ENCODE results near the gene RAD9A.
"Not testable (repeated sequence)": the region's sequence is repeated elsewhere in the genome, so short reads cannot be mapped to it uniquely, and the experiment has no call there.

The RAD9A gene

DNA sequence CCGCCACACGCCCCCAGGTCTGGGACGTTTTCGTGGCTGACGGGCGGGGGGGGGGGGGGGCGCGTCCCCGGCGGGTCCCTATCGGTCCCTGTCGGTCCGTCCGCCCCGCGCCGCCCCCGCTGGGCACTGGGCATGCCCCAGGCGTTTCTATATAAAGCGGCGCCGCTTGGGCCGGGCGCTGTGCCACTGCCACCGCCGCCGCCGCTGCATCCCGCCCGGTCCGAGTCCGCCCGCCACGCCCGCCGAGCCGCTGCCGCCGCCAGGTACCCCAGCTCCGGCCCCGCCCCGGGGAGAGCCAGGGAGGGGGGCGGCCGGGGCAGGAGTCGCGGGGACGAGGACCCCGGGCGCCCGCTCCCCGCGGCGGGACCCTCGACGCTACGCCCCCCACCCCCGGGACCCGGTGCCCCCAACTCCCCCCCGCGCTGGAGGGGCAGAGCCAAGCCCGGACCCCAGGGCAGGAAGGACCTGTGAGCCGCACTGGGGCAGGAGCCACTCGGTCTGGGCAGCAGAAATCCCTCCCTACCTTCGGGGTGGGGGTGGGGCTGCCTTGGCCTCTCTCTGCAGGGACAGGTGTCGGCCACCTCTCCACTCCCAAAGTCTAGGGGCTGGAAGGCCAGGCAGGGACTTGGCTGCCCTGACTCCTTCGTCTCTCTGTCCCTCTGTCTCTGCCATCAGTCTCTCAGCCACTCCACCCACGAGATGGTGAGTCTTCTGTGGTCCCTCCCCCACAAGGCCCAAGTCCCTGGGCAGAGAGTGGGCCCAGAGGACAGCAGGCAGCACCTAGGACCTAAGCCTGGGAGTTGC lies 23.9 kb downstream of the RAD9A start, which contains the start of gene CARNS1:
TSS of gene CARNS1 (plus strand) at position 178 of the 804 bp plus-strand sequence. CDS start at position 700, 522 bp downstream.
- Mint-ChIP-seq H3K4me1 (ENCODE audit: low read depth) (peaks cover 76% of the 10 kb centered on the region), H3K27me3 (no peaks in the 10 kb centered on the region), H3K9me3 (no peaks in the 10 kb centered on the region), H3K27ac (peak within 1 kb of the TSS; percentile 70), H3K4me3 (peak within 1 kb of the TSS; percentile 73), H3K36me3 (ENCODE audit: low read depth) (no peaks in the 10 kb centered on the region)

GRCh38 chr11:67416416-67417335 lies 24.9 kb downstream of the RAD9A start:
- Mint-ChIP-seq H3K4me3 (peak overlapping the region; percentile 72), H3K27ac (peak overlapping the region; percentile 70), H3K9me3 (no peaks in the 10 kb centered on the region), H3K4me1 (ENCODE audit: low read depth) (peaks cover 71% of the 10 kb centered on the region), H3K27me3 (no peaks in the 10 kb centered on the region), H3K36me3 (ENCODE audit: low read depth) (no peaks in the 10 kb centered on the region)

GRCh38 chr11:67417425-67417824 lies 25.6 kb downstream of the RAD9A start:
- Mint-ChIP-seq H3K36me3 (ENCODE audit: low read depth) (no peaks in the 10 kb centered on the region), H3K4me1 (ENCODE audit: low read depth) (peaks cover 63% of the 10 kb centered on the region), H3K9me3 (no peaks in the 10 kb centered on the region), H3K27me3 (no peaks in the 10 kb centered on the region), H3K27ac (no peak overlapping the region), H3K4me3 (peak overlapping the region; percentile 55)

DNA sequence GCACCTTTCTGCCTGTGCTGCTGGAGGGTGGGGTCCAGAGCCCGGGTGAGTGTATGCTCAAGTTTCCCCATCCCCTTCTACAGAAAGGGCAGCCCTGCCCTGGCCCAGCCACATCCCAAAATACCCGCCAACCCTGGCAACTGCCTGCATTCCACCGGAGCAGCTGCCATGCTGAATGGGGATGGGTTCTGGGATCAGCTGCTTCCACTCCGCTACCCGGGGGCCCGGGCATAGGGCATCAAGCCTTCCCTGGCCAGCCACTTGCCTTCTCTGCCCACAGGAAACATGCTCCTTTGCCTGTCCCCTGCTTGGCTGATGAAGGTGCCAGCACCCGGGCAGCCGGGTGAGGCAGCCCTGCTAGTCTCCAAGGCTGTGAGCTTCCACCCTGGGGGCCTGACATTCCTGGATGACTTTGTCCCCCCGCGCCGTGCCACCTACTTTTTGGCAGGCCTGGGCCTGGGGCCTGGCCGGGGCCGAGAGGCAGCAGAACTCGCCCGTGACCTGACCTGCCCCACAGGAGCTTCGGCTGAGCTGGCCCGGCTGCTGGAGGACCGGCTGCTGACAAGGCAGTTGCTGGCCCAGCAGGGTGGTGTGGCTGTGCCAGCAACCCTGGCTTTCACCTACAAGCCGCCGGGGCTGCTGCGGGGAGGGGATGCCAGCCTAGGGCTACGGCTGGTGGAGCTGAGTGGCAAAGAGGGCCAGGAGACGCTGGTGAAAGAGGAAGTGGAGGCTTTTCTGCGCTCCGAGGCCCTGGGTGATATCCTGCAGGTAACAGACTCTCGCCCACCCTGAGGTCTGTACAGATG lies 26.9 kb downstream of the RAD9A start:
- H3K27ac Mint-ChIP-seq, result peak overlapping the region; percentile 63
- H3K4me3 Mint-ChIP-seq, result peak overlapping the region; percentile 83
- peaks cover 51% of the 10 kb centered on the region for H3K4me1 Mint-ChIP-seq (ENCODE audit: low read depth)
- H3K27me3 Mint-ChIP-seq, result no peaks in the 10 kb centered on the region
- H3K9me3 Mint-ChIP-seq, result no peaks in the 10 kb centered on the region
- H3K36me3 Mint-ChIP-seq (ENCODE audit: low read depth), result no peaks in the 10 kb centered on the region

GRCh38 chr11:67419325-67420049 lies 27.7 kb downstream of the RAD9A start:
- no peaks in the 10 kb centered on the region for H3K9me3 Mint-ChIP-seq
- no peaks in the 10 kb centered on the region for H3K36me3 Mint-ChIP-seq (ENCODE audit: low read depth)
- peaks cover 51% of the 10 kb centered on the region for H3K4me1 Mint-ChIP-seq (ENCODE audit: low read depth)
- peak overlapping the region; percentile 83 for H3K4me3 Mint-ChIP-seq
- no peaks in the 10 kb centered on the region for H3K27me3 Mint-ChIP-seq
- peak overlapping the region; percentile 92 for H3K27ac Mint-ChIP-seq

DNA sequence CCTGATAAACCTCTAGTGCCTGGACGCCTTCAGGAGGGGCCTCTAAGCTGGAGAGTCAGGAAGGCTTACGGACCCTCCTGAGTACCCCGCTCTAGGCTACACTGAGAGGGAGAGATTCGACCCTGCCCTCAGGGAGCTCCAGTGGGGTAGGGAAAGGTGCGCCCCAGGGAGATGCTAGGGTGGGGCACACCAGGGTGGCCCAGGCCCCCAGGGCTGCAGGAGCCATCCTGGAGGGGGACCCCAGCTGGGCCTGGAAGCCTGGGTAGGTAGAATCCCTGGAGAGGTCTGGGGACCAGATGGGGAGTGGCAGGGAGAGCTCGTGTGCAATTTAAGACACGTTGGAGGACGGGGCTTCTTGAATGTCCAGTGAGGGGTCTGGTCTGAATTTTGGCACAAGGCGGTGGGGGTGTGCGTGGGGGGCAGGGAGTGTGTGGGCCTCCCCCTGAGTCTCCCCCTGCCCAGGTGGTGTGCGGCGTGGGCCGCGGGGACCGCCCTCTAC lies 28.4 kb downstream of the RAD9A start:
- Mint-ChIP-seq H3K4me3 (peak overlapping the region; percentile 83), H3K4me1 (ENCODE audit: low read depth) (peaks cover 46% of the 10 kb centered on the region), H3K9me3 (no peaks in the 10 kb centered on the region), H3K27ac (peak overlapping the region; percentile 92), H3K36me3 (ENCODE audit: low read depth) (no peaks in the 10 kb centered on the region), H3K27me3 (no peaks in the 10 kb centered on the region)

- Mint-ChIP-seq H3K27ac (peak overlapping the region; percentile 92), H3K4me3 (peak overlapping the region; percentile 83), H3K36me3 (ENCODE audit: low read depth) (no peaks in the 10 kb centered on the region), H3K9me3 (no peaks in the 10 kb centered on the region), H3K27me3 (no peaks in the 10 kb centered on the region), H3K4me1 (ENCODE audit: low read depth) (peaks cover 44% of the 10 kb centered on the region)
These were observed 29.1 kb downstream of the RAD9A start for GRCh38 chr11:67420646-67421429.

DNA sequence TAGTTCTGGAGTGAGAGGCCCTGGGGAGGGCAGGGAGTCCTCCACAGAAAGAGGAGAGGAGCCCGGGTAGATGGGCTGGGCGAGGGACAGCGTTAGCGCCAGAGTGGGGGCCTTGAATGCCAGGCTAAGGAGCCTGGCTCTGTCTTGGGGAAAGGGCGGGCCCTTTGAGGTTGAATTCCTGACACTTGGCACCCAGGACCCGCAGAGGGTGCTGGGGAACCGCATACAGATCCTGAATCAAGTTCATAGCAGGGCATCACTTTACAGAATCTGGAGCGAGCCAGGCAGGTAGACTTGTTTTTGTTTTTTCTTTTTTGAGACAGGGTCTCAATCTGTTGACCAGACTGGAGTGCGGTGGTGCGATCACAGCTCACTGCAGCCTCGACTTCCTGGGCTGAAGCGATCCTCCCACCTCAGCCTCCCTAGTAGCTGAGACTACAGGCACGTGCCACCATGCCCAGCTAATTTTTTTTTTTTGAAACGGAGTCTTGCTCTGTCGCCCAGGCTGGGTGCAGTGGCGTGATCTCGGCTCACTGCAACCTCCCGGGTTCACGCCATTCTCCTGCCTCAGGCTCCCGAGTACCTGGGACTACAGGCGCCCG lies 29.7 kb downstream of the RAD9A start:
- H3K27me3 Mint-ChIP-seq, result no peaks in the 10 kb centered on the region
- H3K9me3 Mint-ChIP-seq, result no peaks in the 10 kb centered on the region
- peak overlapping the region; percentile 81 for H3K27ac Mint-ChIP-seq
- H3K4me3 Mint-ChIP-seq, result peak overlapping the region; percentile 70
- H3K36me3 Mint-ChIP-seq (ENCODE audit: low read depth), result no peaks in the 10 kb centered on the region
- peaks cover 37% of the 10 kb centered on the region for H3K4me1 Mint-ChIP-seq (ENCODE audit: low read depth)

DNA sequence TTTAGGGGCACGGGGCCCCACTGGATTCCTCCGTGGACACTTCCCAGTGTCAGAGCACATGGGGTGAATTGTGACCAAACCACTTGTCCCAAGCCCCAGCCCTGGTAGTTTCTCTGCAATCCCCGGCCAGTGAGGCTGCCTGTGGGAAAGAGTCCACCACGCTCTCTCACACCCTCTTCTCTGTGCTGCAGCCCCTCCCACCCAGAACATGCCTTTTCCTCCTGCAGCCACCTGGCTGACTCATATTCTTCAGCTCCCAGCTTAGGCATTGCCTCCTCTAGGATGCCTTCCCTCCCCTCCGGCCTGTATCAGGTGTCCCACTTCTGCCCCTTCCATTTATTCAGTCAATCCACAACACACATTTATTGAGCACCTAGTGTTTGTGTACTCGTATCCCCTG lies 31.1 kb downstream of the RAD9A start:
- no peaks in the 10 kb centered on the region for H3K27me3 Mint-ChIP-seq
- H3K4me1 Mint-ChIP-seq (ENCODE audit: low read depth), result peaks cover 34% of the 10 kb centered on the region
- H3K27ac Mint-ChIP-seq, result no peak overlapping the region
- H3K36me3 Mint-ChIP-seq (ENCODE audit: low read depth), result no peaks in the 10 kb centered on the region
- no peaks in the 10 kb centered on the region for H3K9me3 Mint-ChIP-seq
- H3K4me3 Mint-ChIP-seq, result no peak overlapping the region

DNA sequence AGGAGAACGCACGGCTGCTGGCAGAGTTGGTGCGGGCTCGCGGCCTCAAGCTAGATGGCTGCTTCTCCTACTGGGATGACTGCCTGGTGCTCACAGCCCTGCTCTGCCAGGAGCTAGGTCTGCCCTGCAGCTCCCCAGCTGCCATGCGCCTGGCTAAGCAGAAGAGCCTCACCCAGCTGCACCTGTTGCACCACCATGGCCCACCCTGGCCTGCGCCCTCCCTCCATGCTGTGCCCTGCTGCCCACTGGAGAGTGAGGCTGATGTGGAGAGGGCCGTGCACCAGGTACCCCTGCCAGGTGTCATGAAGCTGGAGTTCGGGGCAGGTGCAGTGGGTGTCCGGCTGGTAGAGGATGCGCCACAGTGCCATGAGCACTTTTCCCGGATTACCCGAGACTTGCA lies 31.7 kb downstream of the RAD9A start:
- H3K4me3 Mint-ChIP-seq, result no peak overlapping the region
- H3K27me3 Mint-ChIP-seq, result no peaks in the 10 kb centered on the region
- peaks cover 32% of the 10 kb centered on the region for H3K4me1 Mint-ChIP-seq (ENCODE audit: low read depth)
- no peaks in the 10 kb centered on the region for H3K36me3 Mint-ChIP-seq (ENCODE audit: low read depth)
- H3K9me3 Mint-ChIP-seq, result no peaks in the 10 kb centered on the region
- H3K27ac Mint-ChIP-seq, result no peak overlapping the region

DNA sequence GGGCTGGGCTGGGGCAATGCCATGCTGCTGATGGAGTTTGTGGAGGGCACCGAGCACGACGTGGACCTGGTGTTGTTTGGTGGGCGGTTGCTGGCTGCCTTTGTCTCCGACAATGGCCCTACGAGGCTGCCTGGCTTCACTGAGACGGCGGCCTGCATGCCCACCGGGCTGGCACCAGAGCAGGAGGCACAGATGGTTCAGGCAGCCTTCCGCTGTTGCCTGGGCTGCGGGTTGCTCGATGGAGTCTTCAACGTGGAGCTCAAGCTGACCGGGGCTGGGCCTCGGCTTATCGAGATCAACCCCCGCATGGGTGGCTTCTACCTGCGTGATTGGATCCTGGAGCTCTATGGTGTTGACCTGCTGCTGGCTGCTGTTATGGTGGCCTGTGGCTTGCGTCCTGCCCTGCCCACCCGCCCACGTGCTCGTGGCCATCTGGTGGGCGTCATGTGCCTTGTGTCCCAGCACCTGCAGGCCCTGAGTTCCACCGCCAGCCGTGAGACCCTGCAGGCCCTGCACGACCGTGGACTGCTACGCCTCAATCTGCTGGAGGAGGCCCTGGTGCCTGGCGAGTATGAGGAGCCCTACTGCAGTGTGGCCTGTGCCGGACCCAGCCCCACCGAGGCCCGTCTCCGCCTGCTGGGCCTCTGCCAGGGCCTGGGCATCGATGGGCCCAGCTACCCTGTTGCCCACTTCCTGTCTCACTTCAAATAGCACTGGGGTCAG lies 32.3 kb downstream of the RAD9A start:
- no peaks in the 10 kb centered on the region for H3K36me3 Mint-ChIP-seq (ENCODE audit: low read depth)
- no peak overlapping the region for H3K4me3 Mint-ChIP-seq
- no peak overlapping the region for H3K27ac Mint-ChIP-seq
- no peaks in the 10 kb centered on the region for H3K9me3 Mint-ChIP-seq
- no peaks in the 10 kb centered on the region for H3K27me3 Mint-ChIP-seq
- peaks cover 28% of the 10 kb centered on the region for H3K4me1 Mint-ChIP-seq (ENCODE audit: low read depth)

- peaks cover 37% of the 10 kb centered on the region for H3K4me1 Mint-ChIP-seq (ENCODE audit: low read depth)
- not testable (repeated sequence) for H3K9me3 Mint-ChIP-seq, H3K27me3 Mint-ChIP-seq
- H3K4me3 Mint-ChIP-seq, result peak overlapping the region; percentile 98
- H3K27ac Mint-ChIP-seq, result peak overlapping the region; percentile 97
- H3K36me3 Mint-ChIP-seq (ENCODE audit: low read depth), result peaks cover 12% of the 10 kb centered on the region
These were observed 35.6 kb downstream of the RAD9A start for GRCh38 chr11:67427364-67427859.

Data from stimulated activated naive CD8-positive, alpha-beta T cell treated with anti-CD3 and anti-CD28 coated beads, Interleukin-15, Interleukin-2, amounts not matched to agents 100 ng/mL and 50 ng/mL, for 24 hours (primary cell).